MM.1S (cell line): ENCODE measurements around the gene AGBL1.

Experiments used
- DNase-seq: peaks from one replicate; pipeline ENCODE4 v3.0.0-alpha.2; 2015
- H2AFZ ChIP-seq: fragments of 300-600 bp; sonication (generic); 2 replicates; pipeline ENCODE4 v1.6.0; 2016; ENCODE audit warnings: antibody characterized with exemption, low read length
- H3F3A ChIP-seq: fragments of 300-600 bp; sonication (generic); 2 replicates; pipeline ENCODE4 v1.6.1; 2016; ENCODE audit warnings: mild to moderate bottlenecking, antibody characterized with exemption, low read length, moderate library complexity, mixed read lengths; ENCODE audit not compliant: insufficient read depth
- H3K27ac ChIP-seq: fragments of 300-600 bp; sonication (generic); 2 replicates; pipeline ENCODE4 v1.5.1; 2016; ENCODE audit warnings: mild to moderate bottlenecking, low read length
- H3K27me3 ChIP-seq: fragments of 300-600 bp; sonication (generic); replicated peaks from 2 replicates; pipeline ENCODE4 v1.6.0; 2016; ENCODE audit warnings: low read length; ENCODE audit not compliant: insufficient read depth
- H3K36me3 ChIP-seq: fragments of 300-600 bp; sonication (generic); replicated peaks from 2 replicates; pipeline ENCODE4 v1.6.1; 2016; ENCODE audit warnings: mild to moderate bottlenecking, low read length, mixed read lengths; ENCODE audit not compliant: insufficient read depth
- H3K4me1 ChIP-seq: fragments of 300-600 bp; sonication (generic); 2 replicates; pipeline ENCODE4 v1.6.1; 2016; ENCODE audit warnings: low read length, mixed read lengths
- H3K4me2 ChIP-seq: fragments of 300-600 bp; sonication (generic); 2 replicates; pipeline ENCODE4 v1.6.0; 2016; ENCODE audit warnings: low read depth, low read length
- H3K4me3 ChIP-seq: fragments of 300-600 bp; sonication (generic); 2 replicates; pipeline ENCODE4 v1.5.1; 2016; ENCODE audit warnings: low read length, mixed read lengths
- H3K79me2 ChIP-seq: fragments of 300-600 bp; sonication (generic); 2 replicates; pipeline ENCODE4 v1.6.1; 2016; ENCODE audit warnings: mixed run types, low read length, mixed read lengths
- H3K9ac ChIP-seq: fragments of 300-600 bp; sonication (generic); 2 replicates; pipeline ENCODE4 v1.6.1; 2016; ENCODE audit warnings: low read length, mixed read lengths
- H3K9me2 ChIP-seq: fragments of 300-600 bp; sonication (generic); replicated peaks from 2 replicates; pipeline ENCODE4 v1.6.1; 2016; ENCODE audit warnings: mild to moderate bottlenecking, low read length, mixed read lengths; ENCODE audit not compliant: insufficient read depth
- H3K9me3 ChIP-seq: fragments of 300-600 bp; sonication (generic); replicated peaks from 2 replicates; pipeline ENCODE4 v1.6.1; 2016; ENCODE audit warnings: mild to moderate bottlenecking, low read length, mixed read lengths; ENCODE audit not compliant: insufficient read depth
- H4K20me1 ChIP-seq: fragments of 300-600 bp; sonication (generic); 2 replicates; pipeline ENCODE4 v1.6.1; 2016; ENCODE audit warnings: mild to moderate bottlenecking, low read length, moderate library complexity, mixed read lengths; ENCODE audit not compliant: insufficient read depth
- EZH2 ChIP-seq: fragments of 300-600 bp; sonication (generic); optimal IDR thresholded peaks from 2 replicates; pipeline ENCODE3; 2017; ENCODE audit warnings: low read depth, mild to moderate bottlenecking, antibody characterized with exemption, low read length, mixed read lengths
- EZH2phosphoT487 ChIP-seq: fragments of 300-600 bp; sonication (generic); IDR thresholded peaks from 2 replicates; pipeline ENCODE4 v1.6.1; 2018; ENCODE audit warnings: antibody characterized with exemption, low read length
- TF ChIP-seq, protein P1 (sequence below): fragments of 300-600 bp; sonication (generic); IDR thresholded peaks from 2 replicates; pipeline ENCODE4 v1.5.1; 2016; ENCODE audit warnings: antibody characterized with exemption, low read length, mixed read lengths

AGBL1 gene

DNA sequence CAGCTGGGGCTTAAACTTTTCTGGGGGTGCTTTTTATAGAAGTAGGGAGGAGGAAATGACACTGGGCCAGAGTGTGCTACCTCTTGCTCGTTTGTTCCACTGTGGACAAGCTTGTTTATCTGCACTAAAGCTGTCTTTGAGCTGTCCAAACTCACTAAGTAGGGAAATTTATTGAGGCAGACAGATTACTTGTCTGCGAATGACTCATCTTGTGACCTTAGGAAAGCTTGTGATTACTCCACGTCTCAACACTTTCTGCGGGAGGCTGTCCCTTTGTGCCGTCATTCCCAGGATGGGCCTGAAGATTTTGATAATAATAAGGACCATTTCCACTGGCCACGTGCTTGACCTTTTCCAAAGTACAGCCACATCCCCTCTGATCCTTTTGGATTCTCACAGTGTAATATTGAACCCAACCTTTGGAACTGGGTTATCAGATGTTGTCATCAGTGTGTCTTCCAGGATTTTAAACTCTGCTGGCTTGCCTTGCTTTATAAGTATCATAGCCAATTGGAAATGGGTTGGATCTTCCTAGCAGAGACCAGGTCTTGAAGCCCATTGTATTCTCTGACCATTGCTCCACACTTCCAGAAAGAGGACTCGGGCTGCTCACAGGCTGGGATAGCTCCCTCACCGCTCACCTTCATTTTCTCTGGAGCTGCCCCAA, 84.7 kb downstream of the AGBL1 start:
- Histone ChIP-seq H3K9me2 (no peaks in the 10 kb centered on the region), H3F3A (no peaks in the 10 kb centered on the region), H3K27ac (no peak overlapping the region), H3K79me2 (no peaks in the 10 kb centered on the region), H3K27me3 (no peaks in the 10 kb centered on the region), H3K9me3 (no peaks in the 10 kb centered on the region), H3K36me3 (no peaks in the 10 kb centered on the region), H3K4me3 (no peak overlapping the region), H4K20me1 (no peaks in the 10 kb centered on the region), H2AFZ (no peak overlapping the region), H3K4me1 (peaks cover 12% of the 10 kb centered on the region), H3K4me2 (no peak overlapping the region), H3K9ac (no peak overlapping the region)
- TF ChIP-seq, protein P1, sequence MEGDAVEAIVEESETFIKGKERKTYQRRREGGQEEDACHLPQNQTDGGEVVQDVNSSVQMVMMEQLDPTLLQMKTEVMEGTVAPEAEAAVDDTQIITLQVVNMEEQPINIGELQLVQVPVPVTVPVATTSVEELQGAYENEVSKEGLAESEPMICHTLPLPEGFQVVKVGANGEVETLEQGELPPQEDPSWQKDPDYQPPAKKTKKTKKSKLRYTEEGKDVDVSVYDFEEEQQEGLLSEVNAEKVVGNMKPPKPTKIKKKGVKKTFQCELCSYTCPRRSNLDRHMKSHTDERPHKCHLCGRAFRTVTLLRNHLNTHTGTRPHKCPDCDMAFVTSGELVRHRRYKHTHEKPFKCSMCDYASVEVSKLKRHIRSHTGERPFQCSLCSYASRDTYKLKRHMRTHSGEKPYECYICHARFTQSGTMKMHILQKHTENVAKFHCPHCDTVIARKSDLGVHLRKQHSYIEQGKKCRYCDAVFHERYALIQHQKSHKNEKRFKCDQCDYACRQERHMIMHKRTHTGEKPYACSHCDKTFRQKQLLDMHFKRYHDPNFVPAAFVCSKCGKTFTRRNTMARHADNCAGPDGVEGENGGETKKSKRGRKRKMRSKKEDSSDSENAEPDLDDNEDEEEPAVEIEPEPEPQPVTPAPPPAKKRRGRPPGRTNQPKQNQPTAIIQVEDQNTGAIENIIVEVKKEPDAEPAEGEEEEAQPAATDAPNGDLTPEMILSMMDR = no peak
- no peak for DNase-seq

DNA sequence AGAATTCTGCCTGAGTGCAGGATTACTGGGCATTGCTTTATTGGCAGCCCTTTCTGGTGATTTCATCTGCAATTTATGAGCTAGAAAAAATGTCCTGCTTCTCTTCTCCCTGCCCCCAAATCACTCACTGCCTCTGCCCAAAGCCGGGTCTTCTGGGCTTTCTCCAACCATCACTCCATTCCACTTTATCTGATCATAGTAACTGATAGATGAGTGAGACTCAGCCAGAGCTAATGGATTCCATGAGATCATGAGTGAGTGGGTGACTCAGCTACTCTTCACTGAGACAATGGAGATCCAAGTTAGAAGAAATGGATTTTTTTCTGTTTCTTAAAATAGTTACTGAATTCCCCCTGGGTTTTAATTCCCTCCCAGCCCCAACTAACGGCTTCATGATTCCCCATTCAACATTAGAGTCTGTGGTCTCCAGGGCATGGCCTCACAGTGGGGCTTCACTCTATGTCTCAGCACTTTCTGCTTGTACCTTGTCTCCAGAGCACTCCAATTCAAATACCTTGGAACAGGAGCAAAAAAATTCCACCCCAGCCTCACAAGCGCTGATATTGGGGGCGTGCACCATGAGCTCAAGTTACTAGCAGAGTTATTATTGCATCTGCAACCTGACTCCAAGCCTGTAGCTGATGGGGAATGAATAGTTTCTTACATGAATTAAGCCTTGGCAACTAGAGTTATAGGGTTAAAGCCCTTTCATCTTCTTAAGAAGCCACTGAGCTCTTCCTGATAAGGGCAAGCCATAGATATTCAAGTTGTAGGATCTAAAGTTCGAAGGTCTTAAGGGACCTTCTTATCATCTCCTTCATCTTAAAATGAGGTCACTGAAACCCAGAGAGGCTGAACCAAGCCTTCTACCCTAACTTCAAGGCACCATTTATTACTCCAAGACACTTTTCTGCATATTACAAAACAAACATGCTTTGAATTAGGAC, 85.9 kb downstream of the AGBL1 start:
- Histone ChIP-seq H3K4me2 (no peak overlapping the region), H4K20me1 (no peaks in the 10 kb centered on the region), H3F3A (no peaks in the 10 kb centered on the region), H3K27ac (no peak overlapping the region), H3K4me3 (no peak overlapping the region), H2AFZ (no peak overlapping the region), H3K27me3 (no peaks in the 10 kb centered on the region), H3K36me3 (no peaks in the 10 kb centered on the region), H3K9me2 (no peaks in the 10 kb centered on the region), H3K9me3 (no peaks in the 10 kb centered on the region), H3K79me2 (no peaks in the 10 kb centered on the region), H3K9ac (no peak overlapping the region), H3K4me1 (peaks cover 12% of the 10 kb centered on the region)
- no peak for TF ChIP-seq EZH2phosphoT487
- TF ChIP-seq, protein P1 = no peak
- no peak for TF ChIP-seq EZH2
- DNase-seq = no peak

DNA sequence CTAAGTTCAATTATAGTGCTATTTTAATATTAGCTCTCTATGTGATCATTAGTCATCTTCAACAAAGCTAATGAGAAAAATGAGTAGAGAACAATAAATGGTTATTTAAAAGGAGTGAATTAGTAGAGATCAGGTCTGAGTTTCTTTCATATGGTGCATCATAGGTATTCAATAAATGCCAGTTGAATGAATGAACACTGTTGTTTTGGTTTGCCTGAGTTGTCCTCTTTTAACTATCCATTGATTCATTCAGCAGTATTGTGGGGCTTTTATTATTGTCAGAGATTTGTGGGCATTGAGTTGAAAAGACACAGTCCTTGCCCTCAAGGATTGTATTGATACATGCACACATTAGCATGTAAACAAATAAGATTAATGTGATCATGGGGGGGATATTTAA, 88.2 kb downstream of the AGBL1 start:
- Histone ChIP-seq H3K4me3 (no peak overlapping the region), H3K9me2 (no peaks in the 10 kb centered on the region), H3K27me3 (no peaks in the 10 kb centered on the region), H3K9me3 (no peaks in the 10 kb centered on the region), H3K4me1 (no peaks in the 10 kb centered on the region), H4K20me1 (no peaks in the 10 kb centered on the region), H3F3A (no peaks in the 10 kb centered on the region), H3K36me3 (no peaks in the 10 kb centered on the region), H3K27ac (no peak overlapping the region), H3K9ac (no peak overlapping the region), H2AFZ (no peak overlapping the region), H3K4me2 (no peak overlapping the region), H3K79me2 (no peaks in the 10 kb centered on the region)
- no peak for DNase-seq
- no peak for TF ChIP-seq EZH2
- TF ChIP-seq, protein P1 = no peak
- TF ChIP-seq EZH2phosphoT487 = no peak
